ENCODE measurements around the gene PRPF18. TPM values are rescaled to one million over a fixed set of nuclear protein-coding genes. Genes with fewer than 3 reads are reported as not detected.

PRPF18 gene
- total and polyA plus RNA-seq, 12 donors: 6.7 to 17.1 (median 14.4) TPM

GRCh38 chr10:13650961-13651360, 64.2 kb downstream of the PRPF18 start:
- Histone ChIP-seq H3K27me3 (no peaks in the 10 kb centered on the region), H3K27ac (no peak overlapping the region), H3K4me1 (peaks cover 0 to 10% (median 0%) of the 10 kb centered on the region in 9 donors), H3K9me3 (no peaks in the 10 kb centered on the region), H3K4me3 (no peak overlapping the region), H3K36me3 (peaks cover 0 to 100% (median 62%) of the 10 kb centered on the region in 9 donors)
- DNase-seq (no peak), ATAC-seq (no peak)
- TF ChIP-seq, protein P1, sequence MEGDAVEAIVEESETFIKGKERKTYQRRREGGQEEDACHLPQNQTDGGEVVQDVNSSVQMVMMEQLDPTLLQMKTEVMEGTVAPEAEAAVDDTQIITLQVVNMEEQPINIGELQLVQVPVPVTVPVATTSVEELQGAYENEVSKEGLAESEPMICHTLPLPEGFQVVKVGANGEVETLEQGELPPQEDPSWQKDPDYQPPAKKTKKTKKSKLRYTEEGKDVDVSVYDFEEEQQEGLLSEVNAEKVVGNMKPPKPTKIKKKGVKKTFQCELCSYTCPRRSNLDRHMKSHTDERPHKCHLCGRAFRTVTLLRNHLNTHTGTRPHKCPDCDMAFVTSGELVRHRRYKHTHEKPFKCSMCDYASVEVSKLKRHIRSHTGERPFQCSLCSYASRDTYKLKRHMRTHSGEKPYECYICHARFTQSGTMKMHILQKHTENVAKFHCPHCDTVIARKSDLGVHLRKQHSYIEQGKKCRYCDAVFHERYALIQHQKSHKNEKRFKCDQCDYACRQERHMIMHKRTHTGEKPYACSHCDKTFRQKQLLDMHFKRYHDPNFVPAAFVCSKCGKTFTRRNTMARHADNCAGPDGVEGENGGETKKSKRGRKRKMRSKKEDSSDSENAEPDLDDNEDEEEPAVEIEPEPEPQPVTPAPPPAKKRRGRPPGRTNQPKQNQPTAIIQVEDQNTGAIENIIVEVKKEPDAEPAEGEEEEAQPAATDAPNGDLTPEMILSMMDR (IDR thresholded peaks at IDR 0.05): no peak
- 59 to 61% methylated on average over 5 of the region's 5 CpGs for WGBS, 2 donors
- intact Hi-C loops (cut with DNase I): loop anchor here in 2 of 10 donors (10.0 kb wide), 1 partner anchor 444 kb away; no protein-coding TSS in a partner anchor

DNA sequence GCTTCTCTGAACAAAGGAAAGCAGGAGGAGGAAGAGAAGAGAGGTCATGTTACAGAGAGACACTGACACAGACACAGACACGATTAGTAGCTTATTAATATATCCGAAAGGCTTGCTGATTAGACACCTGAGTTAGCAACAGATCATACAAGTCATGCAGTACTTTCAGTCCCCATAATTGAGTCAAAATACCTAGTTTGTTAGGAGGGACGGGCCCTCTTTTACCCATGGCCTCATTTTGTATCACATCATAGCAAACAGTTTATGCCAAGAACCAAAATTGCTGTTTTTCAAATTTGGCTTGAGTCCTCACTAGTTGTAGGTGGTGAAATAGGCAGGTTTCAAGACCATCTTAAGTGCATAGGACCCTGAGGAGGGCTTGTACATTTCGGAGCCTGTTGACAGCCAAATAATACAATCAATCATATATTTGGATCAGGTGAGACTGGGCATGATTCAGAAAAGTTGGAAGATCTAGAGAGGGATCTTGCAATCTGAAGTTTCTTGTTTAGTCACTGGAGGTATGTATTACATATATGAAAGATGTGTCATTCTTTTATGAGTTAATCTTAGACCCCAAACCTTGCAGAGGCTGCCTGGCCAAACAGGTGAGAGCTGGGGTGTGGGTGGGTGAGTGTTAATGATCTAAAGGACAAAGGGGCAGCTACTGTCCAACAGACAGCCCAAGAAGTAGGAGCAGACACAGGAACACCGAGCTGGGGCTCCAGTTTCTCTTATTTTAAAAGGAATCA, 65.4 kb downstream of the PRPF18 start:
- Histone ChIP-seq H3K36me3 (peaks cover 0 to 100% (median 56%) of the 10 kb centered on the region in 9 donors), H3K27me3 (no peaks in the 10 kb centered on the region), H3K4me1 (peaks cover 0 to 10% (median 0%) of the 10 kb centered on the region in 9 donors), H3K9me3 (no peaks in the 10 kb centered on the region), H3K27ac (peak overlapping the region in 2 of 10 donors; percentile 1 to 15), H3K4me3 (no peak overlapping the region)
- WGBS, 2 donors: 80 to 86% methylated on average over 5 of the region's 5 CpGs
- TF ChIP-seq, protein P1 (IDR thresholded peaks at IDR 0.05): no peak
- DNase-seq (no peak), ATAC-seq (no peak)
- intact Hi-C loops (cut with DNase I): loop anchor here in 2 of 10 donors (10.0 kb wide), 1 partner anchor 443 kb away; no protein-coding TSS in a partner anchor

DNA sequence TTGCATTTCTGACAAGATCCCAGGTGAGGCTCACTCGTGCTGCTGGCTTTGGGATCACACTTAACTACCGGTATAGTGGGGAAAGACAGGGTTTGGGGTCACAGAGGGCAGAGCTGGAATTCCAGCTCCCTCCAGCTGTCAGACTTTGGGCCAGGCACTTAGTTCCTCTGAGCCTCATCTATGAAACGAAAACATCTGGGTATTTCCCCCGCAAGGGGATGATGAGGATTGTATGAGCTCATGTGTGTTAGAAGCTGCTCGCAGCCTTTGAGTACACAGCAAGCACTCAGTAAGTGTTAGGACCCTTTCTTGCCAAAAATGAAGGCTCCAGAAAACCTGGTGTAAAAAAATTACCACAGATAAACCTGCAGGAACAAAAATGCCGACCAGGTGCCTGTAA, 66.1 kb downstream of the PRPF18 start:
- no peaks in the 10 kb centered on the region for H3K9me3 ChIP-seq
- TF ChIP-seq, protein P1 (IDR thresholded peaks at IDR 0.05): no peak
- H3K36me3 ChIP-seq: peaks cover 0 to 100% (median 55%) of the 10 kb centered on the region in 9 donors
- intact Hi-C loops (cut with DNase I): loop anchor here in 2 of 10 donors (10.0 kb wide), 1 partner anchor 442 kb away; no protein-coding TSS in a partner anchor
- ATAC-seq: peak in 2 of 8 donors; percentile 16 to 34
- no peak overlapping the region for H3K4me3 ChIP-seq
- DNase-seq: no peak
- peaks cover 0 to 10% (median 0%) of the 10 kb centered on the region in 9 donors for H3K4me1 ChIP-seq
- H3K27me3 ChIP-seq: no peaks in the 10 kb centered on the region
- WGBS, 2 donors: 69 to 70% methylated on average over 6 of the region's 6 CpGs
- peak overlapping the region in 2 of 10 donors; percentile 1 to 31 for H3K27ac ChIP-seq

DNA sequence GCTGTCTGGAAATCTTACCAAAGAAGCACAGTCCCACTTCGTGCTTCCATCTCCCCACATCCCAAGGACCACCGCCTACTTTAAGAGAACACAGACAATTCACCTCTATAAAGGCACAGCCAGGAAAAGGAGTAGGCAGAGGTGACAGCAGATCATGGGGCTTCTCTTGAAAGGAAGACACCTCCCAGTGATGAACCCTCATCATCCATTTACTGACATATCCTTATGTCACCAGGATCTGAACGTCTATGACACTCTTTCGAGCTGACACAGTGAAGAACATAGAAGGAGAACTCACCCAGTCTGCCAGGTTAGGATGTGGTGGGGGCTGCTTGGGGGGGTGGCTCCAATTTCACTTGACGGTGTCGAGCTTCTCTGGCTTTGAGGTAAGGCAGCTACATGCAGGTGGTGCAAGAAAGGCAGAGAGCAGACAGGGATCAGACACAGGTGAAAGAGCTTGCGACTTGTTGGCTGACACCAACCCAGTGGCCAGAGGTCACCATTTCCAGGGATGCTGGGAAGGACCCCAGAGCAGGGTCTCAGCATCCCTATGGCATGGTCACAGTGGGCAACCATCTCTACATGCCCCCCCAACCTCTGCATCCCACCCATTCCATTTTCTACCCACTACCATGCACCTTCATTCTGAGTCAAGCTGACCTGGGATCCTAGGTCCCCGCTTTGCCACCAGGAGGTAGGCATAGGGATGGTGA, 67.5 kb downstream of the PRPF18 start:
- no peaks in the 10 kb centered on the region for H3K9me3 ChIP-seq
- TF ChIP-seq, protein P1 (IDR thresholded peaks at IDR 0.05): no peak
- H3K4me1 ChIP-seq: peaks cover 3 to 21% (median 11%) of the 10 kb centered on the region in 9 donors
- intact Hi-C loops (cut with DNase I): loop anchor here in 2 of 10 donors (10.0 kb wide), 1 partner anchor 441 kb away; no protein-coding TSS in a partner anchor
- no peaks in the 10 kb centered on the region for H3K27me3 ChIP-seq
- peak overlapping the region in 4 of 10 donors; percentile 26 to 55 (median 42) for H3K27ac ChIP-seq
- no peak for DNase-seq
- 79 to 90% methylated on average over 8 of the region's 8 CpGs for WGBS, 2 donors
- H3K4me3 ChIP-seq: no peak overlapping the region
- no peak for ATAC-seq
- H3K36me3 ChIP-seq: peaks cover 0 to 100% (median 60%) of the 10 kb centered on the region in 9 donors

Measured in heart right ventricle (tissue), 16 donors.